Gastrocnemius medialis (tissue), 4 donors: Measurements from ENCODE around the gene TAMALIN.

ENCODE experiments used
- POLR2A ChIP-seq, 2 donors: fragments of 450-650 bp; IDR thresholded peaks; one replicate each; pipeline ENCODE4 v1.6.1; 2017; ENCODE audit warnings: antibody characterized with exemption in 2 of 2, mild to moderate bottlenecking in 2 of 2, moderate library complexity in 2 of 2
- TF ChIP-seq, protein P1 (sequence below), 5 experiments: fragments of 450-650 bp in 3 of 5; fragments of 200-600 bp in 2 of 5; sonication (generic) in 2 of 5; IDR thresholded peaks in 4 of 5; conservative IDR thresholded peaks in 1 of 5; 1 replicate in 4 of 5; 2 replicates in 1 of 5; pipeline ENCODE4 v1.5.1; 2016 to 2019; ENCODE audit warnings: antibody characterized with exemption in 5 of 5, mild to moderate bottlenecking in 3 of 5, moderate library complexity in 3 of 5

DNA sequence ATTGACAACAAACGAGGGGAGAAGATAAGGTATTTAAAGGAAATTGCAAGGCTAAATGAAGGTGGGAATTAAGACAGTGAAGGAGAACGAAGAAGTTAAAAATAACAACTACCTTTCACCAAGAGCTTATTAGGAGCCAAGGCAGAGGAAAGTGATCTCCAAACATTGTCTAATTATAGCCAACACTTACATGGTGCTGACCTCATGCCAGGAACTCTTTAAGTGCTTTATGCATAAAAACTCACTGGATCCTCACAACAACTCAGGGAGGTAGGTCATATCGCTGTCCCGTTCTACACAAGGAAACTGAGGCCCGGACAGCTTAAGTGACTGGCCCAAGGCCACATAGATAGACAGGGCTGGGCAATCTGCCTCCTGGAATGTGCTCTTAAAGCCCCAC, 19.5 kb downstream of the TAMALIN start:
- TF ChIP-seq, protein P1, sequence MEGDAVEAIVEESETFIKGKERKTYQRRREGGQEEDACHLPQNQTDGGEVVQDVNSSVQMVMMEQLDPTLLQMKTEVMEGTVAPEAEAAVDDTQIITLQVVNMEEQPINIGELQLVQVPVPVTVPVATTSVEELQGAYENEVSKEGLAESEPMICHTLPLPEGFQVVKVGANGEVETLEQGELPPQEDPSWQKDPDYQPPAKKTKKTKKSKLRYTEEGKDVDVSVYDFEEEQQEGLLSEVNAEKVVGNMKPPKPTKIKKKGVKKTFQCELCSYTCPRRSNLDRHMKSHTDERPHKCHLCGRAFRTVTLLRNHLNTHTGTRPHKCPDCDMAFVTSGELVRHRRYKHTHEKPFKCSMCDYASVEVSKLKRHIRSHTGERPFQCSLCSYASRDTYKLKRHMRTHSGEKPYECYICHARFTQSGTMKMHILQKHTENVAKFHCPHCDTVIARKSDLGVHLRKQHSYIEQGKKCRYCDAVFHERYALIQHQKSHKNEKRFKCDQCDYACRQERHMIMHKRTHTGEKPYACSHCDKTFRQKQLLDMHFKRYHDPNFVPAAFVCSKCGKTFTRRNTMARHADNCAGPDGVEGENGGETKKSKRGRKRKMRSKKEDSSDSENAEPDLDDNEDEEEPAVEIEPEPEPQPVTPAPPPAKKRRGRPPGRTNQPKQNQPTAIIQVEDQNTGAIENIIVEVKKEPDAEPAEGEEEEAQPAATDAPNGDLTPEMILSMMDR (IDR thresholded peaks at IDR 0.05 in 4 of 5, conservative IDR thresholded peaks at IDR 0.05 in 1 of 5) = no peak
- TF ChIP-seq POLR2A (IDR thresholded peaks at IDR 0.05) = no peak
